Left renal pelvis (tissue), 4 donors: Measurements from ENCODE around the gene CDC42BPA. TPM values are rescaled to one million over a fixed set of nuclear protein-coding genes. Genes with fewer than 3 reads are reported as not detected.

Experiments
- DNase-seq, 4 donors: peaks; one replicate each; pipeline ENCODE4 v3.0.0-alpha.2; 2013; ENCODE audit warnings: low read depth in 4 of 4, low spot score in 3 of 4
- polyA plus RNA-seq, 4 donors: library from polyadenylated mRNA; unstranded; fragments of 120-200 nt; gene quantifications; one replicate each; pipeline ENCODE4 v1.2.1, GENCODE V29; 2013; ENCODE audit not compliant: insufficient read length in 4 of 4

CDC42BPA gene
- polyA plus RNA-seq, 4 donors = 36.1 to 45.4 (median 42.9) TPM

DNA sequence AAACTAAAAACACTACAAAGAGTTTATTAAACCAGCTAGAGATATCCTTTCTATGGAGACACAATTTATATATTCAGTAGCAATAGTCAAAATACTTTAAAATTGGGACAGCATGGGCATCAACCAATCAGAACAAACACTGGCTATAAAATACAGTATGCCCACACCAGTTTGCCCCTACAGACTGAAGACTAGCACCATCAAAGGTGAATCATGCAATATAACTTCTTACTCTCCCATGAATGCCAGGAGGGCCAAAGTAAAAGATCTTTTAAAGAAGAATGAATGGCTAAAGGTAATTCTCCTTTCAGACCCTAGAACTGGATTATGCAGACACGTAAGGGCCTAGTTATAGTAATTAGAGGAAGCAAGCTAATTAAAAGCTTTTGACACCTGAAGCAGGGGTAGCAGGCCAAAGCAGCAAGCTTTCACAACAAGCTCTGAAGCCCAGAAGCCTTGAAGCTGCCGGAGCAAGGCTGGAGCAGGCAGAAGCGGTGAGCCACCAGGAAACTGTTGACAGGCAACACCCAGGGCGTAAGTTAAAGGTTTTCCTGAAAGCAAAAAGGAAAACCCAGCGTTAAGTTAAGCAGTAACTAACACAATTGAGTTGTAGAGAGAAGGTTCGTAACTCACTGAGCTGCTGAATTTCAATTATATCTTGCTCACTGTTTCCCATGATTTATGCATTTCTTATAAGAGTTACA lies 99.3 kb downstream of the CDC42BPA start:
- DNase-seq = no peak

DNA sequence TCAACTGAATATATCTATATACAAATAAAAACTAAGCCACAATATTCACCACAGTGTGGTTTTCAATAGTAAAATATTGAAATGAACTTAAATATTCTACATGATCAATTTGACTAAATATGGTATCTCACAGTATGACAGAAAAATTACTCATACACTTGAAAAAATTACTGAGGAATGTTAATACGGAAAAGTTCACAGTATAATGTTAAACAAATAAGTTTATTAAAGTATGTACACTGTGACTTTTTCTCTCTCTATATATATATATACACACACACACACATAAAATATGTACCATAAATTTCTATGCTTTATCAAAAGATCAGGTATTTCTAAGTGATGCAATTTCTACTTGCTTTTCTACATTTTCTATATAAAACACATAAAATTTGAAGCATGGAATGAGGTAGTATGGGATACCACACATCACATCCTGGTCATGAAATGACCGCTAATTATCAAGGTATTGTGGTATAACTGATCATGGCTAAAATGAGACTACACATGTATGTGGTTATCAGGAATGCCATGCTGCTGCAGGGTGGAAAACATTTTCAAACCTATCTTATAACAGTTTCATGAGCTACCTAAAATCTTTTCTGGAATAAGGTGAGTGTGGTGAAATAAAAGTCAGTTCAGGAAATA lies 102.3 kb downstream of the CDC42BPA start:
- DNase-seq = no peak

DNA sequence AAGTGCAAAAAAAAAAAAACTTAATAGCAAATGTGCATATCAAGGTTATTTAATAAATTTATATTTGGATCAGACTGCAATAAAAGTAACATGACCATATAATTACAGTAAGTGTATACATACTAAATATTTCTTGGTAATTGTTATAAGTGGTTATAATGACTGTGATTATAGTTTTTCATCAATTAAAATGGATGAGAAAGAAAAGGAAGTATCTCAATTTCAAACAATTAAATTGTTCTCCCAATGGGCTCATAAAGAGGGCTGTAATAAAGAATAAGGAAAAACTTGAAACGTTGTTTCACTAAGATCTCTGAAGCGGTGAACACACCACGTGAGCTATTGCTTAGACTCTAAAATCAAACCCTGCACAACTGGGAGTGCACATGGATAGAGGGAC lies 104.1 kb downstream of the CDC42BPA start:
- DNase-seq = no peak

DNA sequence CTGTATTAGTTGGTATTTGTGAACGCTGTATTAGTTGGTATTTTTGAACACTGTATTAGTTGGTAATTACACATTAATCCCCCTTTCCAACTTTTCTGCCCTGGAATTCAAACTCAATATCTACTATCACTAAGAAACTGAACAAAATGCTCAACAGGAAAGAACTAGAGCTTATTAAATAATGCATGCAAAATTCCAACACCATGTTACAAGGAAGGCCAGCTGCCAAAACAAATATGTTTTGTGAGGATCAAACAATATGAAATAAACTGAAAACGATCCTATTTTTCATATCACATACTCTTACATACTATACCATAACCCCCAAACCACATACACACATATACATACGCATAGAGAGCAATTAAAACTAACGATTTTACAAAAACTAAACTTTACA lies 104.9 kb downstream of the CDC42BPA start:
- no peak for DNase-seq

DNA sequence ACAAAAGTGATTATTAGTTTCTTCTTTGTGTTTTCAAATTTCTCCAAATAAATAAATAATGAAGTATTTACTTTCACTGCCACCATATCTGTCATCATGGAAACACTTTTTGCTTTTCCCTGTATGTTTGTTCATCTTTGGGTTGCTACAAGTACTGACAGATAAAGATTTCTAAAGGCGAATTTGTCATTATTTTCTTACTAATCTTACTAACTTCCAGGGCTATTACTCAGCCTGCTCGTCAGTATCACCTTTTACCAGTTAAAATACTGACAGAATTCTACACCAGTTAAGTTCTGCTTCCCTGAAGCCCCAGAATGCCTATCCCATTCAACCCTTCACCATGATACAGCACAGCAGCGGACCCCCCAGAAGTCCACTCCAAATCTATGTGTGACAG lies 106.1 kb downstream of the CDC42BPA start:
- DNase-seq = no peak

DNA sequence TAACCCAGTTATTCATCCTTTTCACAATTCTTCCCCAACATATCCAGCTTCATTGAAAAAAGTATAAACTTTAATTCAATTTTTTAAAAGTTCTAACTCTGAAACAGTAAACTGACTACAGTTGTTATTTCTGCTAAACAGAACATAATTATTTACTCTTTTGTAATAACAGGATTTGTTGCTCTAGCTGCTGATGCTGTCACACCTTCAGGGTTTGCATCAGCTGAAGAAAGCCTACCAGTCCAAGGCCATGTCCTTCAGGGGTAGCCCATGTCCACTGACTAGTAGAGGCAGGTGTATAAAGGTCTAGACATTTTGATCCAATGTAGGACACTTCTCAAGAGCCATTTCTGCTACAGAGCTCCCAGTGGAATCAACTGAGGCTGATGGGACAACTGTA lies 107.7 kb downstream of the CDC42BPA start:
- DNase-seq = no peak

DNA sequence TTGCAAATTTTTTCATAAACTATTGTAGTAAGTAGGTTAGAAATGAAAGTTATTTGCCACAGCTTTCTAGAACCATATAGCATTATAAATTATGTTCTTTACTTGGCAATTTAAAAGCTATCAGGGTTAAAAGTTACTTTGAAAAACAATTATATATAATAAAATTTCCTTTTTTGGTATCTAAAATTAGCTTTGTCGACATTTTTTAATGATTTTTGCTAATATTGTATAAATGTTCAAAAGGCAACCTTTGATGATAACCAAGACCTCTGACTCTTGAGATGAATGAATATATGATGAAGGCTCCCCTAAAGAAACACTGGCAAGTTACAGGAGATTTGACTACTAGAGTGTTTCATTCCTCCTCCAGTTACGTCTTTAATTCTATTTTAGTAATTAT lies 121.2 kb downstream of the CDC42BPA start:
- DNase-seq = no peak

DNA sequence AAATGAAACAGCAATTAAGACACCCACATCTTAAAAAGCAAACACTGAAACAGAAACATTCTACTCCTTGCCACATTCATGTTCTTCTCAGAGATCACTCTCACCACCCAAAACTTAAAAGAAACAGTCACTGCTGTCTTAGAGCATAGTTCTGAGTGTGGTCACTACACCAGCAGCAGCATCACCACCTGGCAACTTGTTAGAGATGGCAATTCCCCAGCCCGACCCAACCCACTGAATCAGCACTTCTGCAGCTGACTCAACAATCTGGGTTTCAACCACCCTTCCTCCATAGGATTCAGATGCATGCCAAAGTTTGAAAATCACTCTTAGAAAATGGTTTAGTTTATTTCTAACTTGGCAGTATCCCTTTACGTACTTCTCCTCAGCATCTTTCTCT lies 126.1 kb downstream of the CDC42BPA start:
- DNase-seq = no peak

DNA sequence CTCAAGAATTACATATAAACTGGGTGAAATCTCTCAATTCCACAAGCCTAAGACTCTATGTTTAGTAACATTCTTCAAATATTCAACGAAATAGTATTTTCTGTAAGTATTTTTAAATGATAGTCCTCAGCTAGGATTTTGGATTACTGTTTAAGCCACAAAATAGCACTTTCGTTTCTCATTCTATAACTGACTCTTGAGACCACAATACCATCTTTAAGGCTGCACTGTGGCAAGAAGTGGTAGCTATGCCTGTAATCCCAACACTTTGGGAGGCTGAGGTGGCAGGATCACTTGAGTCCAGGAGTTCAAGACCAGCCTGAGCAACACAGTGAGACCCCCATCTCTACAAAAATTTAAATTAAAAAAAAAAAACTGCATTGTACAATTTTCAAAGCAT lies 126.7 kb downstream of the CDC42BPA start:
- DNase-seq = no peak

DNA sequence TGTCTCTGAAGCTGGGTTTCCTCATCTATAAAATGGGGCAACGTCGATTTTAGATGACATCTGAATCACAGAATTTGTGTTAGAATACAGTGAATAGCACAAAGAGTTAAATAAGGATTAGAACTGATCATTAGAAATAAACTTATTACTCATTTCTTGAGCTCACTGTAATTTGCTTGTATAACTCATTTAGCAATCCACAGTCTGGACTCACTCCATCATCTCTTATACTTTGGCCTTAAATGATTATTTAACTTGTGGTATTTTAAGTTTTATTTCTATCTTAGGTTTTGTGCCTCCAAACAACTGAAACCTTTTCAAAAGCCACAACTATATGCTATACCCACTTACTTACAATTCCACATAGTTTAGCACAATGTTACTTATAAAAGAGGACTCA lies 128.0 kb downstream of the CDC42BPA start:
- no peak for DNase-seq

DNA sequence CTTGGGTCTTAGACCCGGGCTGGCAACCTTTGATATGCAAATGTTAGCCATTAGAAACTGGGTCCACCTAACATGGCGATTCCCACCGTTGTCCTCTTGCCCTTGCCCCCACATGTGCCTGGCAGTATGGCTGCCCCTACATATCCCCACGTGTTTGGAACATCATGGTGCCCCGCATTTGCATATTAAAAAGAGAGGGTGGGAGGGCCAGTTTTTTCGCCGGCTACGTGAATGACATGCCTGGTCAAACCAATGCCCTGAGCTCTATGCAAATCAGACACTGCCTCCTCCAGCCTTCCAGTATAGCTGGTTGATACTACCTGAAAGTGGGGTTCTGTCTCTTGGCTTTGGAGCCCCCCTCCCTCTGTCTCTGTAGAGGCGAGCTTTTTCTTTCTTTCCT lies 133.0 kb downstream of the CDC42BPA start:
- no peak for DNase-seq

DNA sequence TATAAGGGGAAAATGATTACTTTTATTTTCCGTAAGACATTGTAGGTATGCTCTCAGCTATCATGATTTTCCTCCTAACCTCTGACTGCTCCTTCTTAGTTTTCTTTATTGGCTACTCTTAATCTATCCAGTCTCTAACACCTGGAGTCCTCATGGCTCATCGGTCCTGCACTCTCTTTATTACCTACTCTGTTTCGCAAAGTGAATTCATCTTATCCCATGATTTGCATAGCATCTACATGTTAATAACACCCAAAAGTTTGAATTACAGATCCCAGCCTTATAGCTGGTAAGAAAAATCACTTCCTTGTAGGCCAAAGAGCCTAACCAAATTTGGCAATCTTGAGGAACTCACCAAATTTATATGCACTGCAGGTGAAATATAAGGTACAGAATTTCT lies 136.3 kb downstream of the CDC42BPA start:
- DNase-seq = no peak

DNA sequence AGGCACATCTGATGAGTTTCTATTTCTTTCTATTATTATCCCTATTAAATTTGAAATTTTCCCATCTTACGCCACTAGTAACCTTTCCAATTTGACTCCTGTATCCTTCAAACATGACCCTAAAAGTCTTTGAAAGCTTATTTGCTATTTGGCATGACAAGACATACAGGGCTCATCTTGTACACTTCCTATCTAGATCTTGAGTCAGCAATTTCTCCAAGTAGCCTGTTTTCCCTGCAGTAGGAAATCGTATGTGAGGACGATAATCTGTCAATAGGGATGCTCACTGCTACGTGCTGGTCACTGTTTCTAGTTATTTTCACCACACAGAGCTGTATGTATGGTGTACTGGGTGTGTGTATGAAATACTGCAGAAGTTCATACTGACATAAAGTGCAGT lies 142.7 kb downstream of the CDC42BPA start:
- no peak for DNase-seq

DNA sequence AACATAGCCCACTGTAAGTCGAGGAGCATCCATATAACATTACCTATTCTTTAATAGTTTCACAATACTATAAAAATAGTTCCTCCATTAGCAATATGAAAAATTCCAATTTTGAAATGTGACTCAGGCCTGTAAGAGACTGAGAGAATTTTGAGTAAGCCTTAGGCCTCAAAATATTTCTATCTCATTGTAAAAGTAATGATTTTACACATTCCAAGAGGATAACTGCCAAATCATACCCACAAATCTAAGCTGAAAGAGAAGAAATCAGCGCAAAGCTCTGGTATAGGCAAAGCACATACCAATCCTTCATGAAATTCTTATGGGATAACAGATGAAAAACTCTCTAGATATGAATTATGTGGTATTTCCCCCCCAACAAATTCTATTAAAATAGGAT lies 144.1 kb downstream of the CDC42BPA start:
- no peak for DNase-seq

DNA sequence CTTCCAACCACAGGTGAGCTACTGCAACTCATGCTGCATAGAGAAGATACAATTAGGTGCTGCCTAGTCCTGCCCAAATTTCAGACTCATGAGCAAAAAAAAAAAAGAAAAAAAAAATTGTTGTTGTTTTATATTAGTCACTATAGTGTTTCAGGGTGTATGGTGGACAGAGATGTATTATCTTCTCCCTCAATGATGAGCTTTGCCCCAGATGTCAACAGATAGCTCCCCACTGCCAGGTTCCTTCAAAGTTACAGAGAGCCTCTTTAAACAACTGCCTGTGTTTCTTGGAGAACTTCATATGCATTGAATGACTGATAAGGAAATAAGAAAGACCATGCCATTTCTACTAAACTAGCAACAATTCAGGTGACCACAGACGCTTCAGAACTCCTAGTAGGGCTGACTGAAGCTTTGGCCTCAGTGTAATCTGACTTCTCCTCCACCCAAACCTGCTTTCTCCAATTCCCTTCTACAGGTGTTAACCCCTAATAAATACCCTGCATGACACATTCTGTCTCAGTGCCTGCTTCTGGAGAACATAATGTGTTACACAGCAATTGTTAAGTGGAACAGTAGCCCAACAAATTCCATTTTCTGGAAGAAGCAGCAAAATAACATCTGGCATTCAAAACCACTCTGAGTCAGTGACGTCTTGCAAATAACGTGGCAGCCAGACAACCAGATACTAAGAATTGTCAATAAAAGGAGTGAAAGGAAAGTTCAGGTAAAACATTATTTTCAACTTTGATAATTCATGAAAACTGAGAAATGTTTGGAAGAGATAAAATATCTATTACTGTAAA lies 147.7 kb downstream of the CDC42BPA start:
- no peak for DNase-seq

DNA sequence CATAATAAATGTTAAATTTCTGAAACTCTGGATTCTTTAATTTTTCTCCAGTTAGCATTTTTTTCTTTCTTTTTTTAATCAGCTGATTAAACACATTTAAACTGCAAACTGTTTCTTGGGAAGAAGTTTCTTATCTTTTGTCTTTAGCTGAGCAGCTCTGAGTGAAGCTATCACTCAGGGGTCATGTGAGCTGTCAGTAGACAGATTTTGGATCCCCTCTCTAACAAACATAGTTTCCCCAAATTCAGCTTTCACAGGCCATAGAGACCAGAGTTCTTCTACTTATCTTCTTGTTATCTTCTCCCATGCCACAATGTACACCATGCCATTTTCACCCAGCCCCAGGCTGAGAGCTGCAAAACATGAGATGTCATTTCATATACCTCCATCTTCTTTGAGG lies 148.9 kb downstream of the CDC42BPA start:
- DNase-seq = no peak

DNA sequence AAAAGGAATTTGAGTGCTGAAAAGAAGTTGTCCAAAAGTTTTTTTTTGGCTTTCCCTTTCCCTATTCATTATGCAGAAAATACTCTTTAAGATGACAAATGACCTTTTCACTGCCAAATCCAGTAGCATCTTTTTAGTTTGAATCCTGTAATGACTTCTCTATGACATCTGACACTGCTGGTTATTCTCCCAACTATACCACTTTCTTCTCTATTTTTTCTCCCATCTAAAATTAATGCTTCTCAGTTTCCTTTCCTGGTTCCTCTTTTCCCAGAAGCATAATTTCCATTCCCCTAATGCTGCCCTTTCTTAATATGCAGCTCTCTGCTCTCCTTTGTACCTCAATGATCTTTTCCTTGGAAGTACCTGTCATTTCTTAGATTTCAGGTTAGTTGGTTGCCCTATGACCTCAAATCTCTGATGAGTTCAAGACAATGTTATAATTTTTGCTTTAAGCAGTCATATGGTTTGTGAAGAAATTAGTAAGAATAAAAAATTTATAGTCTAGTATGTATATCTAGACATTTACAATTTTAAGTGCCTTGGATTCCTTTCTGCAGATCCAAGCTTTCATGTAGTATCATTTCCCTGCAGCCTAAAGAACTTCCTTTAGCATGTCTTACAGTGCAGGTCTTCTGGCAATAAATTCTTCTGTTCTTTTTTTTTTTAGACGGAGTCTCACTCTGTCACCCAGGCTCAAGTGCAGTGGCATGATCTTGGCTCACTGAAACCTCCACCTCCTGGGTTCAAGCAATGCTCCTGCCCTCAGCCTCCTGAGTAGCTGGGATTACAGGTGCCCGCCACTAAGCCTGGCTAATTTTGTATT lies 150.8 kb downstream of the CDC42BPA start:
- no peak for DNase-seq

DNA sequence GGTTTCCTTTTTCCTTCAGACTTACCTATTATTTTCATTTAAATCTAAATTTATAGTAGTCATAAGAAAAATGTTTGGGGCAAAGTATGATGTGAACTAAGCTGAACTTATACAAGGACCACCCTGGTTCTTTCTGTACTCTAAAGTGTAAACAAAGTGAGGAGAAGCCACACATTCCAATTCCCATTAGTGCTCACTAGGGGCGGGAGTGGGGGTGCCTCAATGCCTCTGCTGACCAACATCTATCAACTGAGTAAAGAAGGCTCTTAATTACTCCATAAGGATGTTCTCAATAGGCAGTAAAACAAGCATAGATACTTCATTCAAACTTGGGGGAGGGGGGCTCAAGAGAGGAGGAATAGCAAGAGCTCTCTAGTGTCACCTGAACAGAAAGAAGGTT lies 151.7 kb downstream of the CDC42BPA start:
- no peak for DNase-seq

DNA sequence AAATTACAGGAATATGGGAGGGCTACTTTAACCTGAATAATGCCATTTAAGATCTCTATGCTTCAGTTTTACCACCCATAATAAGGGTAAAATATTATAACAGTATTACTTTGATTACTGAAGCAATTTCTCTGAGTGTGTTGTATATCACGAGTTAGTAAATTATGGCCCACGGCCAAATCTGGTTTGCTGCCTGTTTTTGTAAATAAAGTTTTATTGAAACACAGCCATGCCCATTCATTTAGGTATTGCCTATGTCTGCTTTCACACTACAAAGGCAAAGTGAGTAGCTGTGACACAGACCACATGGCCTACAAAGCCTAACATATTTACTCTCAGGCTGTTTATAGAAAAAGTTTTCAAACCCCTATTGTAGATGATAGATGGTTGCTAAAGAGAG lies 156.8 kb downstream of the CDC42BPA start:
- DNase-seq = no peak

DNA sequence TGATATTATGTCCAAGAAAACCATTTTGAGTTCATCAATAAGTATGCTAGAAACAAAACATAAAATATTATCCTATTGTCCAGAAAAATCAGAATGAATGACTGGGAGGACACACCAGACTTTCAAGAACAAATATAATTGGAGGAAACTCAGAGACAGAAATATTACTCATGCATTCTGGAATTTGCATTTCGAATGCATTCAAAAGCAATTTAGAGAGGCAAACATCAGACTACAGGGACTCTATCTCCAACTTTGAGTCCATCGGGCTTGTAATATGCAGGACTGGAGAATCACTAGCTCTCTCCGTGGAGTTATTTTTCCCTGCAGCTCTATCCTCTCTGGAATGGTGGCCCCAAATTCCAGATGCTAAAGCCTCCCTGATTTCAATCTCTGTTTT lies 161.8 kb downstream of the CDC42BPA start:
- no peak for DNase-seq

DNA sequence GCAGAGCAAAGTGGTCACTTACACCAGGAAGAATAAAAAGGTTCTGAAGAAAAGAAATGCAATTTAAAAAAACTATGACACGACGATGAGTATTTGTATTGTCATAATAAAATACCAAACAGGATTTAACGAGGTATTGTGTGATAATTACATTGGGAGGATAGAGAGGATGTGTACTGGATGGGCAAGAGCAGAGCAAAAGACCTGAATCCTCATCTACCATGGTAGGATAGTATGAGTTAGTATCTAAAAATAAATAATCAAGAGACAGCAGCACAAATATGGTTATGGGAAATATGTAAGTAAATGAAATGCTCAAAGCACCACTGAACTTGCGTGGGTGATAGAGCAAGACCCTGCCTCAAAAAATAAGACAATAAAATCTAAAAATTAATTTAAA lies 162.6 kb downstream of the CDC42BPA start:
- DNase-seq = no peak
